ENCODE measurements around the gene SPHKAP.
"Not testable (repeated sequence)": the region's sequence is repeated elsewhere in the genome, so short reads cannot be mapped to it uniquely, and the experiment has no call there.

The SPHKAP gene, protein sequence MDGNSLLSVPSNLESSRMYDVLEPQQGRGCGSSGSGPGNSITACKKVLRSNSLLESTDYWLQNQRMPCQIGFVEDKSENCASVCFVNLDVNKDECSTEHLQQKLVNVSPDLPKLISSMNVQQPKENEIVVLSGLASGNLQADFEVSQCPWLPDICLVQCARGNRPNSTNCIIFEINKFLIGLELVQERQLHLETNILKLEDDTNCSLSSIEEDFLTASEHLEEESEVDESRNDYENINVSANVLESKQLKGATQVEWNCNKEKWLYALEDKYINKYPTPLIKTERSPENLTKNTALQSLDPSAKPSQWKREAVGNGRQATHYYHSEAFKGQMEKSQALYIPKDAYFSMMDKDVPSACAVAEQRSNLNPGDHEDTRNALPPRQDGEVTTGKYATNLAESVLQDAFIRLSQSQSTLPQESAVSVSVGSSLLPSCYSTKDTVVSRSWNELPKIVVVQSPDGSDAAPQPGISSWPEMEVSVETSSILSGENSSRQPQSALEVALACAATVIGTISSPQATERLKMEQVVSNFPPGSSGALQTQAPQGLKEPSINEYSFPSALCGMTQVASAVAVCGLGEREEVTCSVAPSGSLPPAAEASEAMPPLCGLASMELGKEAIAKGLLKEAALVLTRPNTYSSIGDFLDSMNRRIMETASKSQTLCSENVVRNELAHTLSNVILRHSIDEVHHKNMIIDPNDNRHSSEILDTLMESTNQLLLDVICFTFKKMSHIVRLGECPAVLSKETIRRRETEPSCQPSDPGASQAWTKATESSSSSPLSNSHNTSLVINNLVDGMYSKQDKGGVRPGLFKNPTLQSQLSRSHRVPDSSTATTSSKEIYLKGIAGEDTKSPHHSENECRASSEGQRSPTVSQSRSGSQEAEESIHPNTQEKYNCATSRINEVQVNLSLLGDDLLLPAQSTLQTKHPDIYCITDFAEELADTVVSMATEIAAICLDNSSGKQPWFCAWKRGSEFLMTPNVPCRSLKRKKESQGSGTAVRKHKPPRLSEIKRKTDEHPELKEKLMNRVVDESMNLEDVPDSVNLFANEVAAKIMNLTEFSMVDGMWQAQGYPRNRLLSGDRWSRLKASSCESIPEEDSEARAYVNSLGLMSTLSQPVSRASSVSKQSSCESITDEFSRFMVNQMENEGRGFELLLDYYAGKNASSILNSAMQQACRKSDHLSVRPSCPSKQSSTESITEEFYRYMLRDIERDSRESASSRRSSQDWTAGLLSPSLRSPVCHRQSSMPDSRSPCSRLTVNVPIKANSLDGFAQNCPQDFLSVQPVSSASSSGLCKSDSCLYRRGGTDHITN (N-terminal part only)

DNA sequence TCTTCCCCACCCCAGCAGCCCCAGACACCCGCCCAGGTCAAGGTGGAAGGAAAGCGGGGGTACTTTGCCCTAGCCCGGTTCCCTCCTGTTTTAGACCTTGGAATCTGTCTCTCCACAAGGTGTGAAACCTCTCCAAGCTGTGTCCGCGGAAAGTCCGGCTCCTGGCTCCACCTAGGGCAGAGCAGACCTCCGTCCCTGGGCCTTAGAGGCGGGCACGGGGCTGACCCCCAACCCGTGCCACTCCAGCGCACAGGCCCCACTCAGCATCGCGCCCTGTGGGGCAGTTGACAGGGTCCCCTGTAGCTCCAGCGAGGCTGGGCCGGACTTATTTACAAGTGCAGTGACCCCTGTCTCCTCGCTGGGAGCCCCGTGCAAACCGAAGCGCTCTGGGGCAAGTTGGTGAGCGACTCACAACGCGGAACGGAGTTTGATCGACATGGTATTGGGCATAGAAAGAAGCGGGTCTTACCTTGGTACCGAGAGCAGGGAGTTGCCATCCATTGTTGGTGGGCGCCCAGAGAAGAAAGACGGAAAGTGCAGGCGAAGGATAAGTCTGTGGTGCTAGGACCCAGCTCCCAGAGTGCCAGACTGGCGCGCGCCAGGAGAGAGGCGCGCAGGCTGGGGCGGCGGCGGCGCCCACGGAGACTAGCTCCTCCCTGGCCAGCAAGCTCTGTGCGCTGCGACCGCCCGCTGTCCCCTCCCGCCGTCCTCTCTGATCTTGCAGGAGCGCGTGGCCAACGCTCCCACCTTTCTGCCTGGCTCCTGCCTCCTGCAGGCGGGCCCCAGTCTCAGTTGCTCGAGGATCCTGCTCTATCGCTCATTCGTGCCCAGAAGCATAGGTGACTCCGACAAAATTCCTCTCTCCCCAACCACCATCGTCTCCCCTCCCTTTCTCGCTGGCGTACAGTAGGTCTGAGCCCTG lies at the start of gene SPHKAP:
Gene SPHKAP, minus strand, starts transcription at position 590 of the 922 bp plus-strand sequence. Its CDS starts 89 bp downstream, at position 501.
- DNase-seq = no peak

DNA sequence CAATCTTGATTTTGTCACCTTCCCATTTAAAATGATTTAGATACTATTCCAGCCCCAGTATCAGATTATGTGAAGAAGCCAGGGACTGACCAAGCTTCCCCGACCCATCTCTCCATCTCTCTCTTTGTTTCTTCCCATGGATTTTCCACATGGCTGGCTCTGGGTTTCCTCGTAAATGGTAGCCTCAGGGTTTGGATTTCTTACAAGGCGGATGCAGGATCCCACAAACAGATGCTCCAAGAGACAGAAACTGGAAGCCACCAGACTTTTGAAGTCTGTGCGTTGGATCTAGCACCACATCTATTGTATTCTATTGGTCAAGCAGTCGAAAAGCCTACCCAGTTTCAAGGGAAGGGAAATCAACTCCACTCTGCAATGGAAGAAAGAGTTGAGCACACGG lies 46.0 kb upstream of the SPHKAP start:
- DNase-seq = no peak

DNA sequence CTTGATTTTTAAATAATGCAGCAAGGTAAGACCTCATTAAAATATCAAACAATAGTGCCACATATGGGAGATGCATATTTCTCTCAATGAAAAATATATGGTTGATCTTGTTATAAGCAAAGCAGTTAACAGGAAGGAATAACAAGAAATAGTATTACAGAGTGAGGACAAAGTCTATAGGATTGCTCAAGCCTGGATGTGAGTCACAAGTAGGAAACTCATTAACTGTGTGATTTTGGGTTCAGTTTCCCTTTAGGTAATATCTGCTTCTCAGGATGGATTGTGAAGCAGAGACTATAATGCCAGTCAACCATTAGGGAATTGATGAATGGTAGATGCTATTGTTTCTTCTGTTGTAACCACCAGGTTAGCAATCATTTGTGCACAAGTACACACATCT lies 42.9 kb upstream of the SPHKAP start:
- DNase-seq = no peak

DNA sequence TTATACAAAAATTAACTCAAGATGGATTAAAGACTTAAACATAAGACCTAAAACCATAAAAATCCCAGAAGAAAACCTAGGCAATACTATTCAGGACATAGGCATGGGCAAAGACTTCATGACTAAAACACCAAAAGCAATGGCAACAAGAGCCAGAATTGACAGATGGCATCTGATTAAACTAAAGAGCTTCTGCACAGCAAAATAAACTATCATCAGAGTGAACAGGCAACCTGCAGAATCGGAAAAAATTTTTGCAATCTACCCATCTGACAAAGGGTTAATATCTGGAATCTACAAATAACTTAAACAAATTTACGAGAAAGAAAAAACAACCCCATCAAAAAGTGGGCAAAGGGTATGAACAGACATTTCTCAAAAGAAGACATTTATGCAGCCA lies 37.1 kb upstream of the SPHKAP start:
- DNase-seq = not testable (repeated sequence)

DNA sequence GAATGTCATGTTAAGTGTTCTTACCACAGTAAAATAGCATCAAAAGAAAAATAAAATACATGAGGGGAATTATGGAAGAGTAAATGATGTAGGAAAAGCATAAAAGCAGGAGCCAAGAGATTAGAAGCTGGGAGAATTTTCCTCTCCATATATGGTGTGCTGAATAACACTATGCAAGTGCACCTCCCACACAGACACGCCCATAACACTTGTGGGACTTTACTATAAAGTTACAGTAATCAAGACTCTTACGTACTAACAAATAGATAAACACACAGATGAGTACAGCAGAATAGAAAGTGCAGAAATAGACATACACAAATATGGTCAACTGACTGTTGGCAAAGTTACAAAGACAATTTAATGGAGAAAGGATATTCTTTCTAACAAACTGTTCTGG lies 16.0 kb upstream of the SPHKAP start:
- DNase-seq = no peak

DNA sequence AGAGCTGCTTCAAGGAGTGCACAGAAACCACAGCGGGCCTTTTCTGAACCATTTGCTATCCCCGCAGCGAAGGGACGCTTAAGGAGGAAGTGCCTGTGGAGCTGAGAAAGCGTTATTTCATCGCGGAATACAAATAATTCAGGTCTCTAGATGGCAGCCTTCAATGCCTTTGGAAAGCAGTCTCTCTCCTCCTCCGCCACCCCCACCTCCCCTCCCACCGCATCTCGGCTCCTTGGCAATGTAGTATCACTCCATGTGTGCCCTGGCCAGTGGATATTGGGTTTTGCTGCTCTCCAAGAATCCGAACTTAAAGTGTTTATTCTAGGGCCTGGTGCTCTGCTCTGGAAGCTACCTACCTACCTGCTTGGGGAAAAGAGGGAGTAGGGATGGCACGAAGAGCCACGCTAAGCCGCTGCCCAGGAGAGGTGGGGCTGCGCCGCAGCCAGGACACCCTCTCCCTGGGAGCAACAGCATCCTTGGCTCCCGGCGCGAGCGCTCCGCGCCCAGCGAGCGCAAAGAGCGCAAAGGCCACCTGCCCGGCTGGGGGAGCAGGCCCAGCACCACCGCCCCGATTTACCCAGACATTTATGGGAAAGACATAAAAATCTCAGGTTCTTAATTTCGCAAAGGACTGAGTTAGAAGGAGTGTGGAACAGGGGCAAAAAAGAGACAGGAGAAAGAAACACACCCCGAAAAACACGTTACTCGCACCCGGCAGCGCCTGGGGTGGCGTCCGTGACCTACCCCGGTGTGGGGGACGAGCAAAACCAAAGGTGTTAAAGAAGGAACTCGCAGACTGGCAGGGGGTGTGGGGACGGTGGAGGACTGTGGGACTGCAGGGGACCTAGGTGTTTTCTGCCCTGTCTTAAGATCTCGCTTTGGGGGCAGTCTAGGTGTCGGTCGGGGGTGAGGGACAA lies 1.0 kb downstream of the SPHKAP start:
- no peak for DNase-seq

DNA sequence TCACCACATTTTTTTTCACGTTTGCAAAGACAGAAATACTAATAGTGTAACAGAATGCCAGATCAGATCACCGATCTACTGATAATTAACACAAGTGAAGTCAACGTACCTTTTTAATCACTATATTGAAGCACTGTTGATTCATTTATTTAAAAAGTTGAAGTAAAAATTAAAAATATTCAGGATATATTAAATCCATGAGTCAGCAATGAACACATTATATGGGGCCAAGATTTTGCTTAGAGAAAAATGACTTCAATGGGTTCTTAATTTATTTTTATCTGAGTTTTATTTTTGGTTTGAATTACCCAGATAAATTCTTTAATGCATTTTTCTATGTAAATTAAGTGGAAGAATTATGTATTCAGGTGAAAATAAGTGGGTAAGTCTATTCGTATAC lies 14.2 kb downstream of the SPHKAP start:
- DNase-seq = no peak

DNA sequence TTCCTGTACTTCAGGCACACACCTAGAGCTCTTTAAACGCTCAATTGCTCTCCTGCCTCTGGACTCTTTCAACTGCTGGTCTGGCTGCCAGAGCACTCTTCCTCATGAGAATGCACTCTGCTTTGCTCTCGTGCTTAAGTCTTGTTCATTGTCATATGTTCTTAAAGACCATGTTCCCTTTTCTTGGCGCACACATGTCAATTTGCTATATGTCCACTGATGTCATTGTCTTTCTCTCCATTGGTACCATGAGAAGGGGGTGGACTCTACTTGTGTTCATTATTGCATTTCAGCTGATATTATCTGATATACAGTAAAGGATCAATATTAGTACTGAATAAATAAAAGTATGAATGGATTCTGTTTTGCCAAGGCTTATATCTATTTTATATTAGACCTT lies 16.8 kb downstream of the SPHKAP start:
- DNase-seq = no peak

DNA sequence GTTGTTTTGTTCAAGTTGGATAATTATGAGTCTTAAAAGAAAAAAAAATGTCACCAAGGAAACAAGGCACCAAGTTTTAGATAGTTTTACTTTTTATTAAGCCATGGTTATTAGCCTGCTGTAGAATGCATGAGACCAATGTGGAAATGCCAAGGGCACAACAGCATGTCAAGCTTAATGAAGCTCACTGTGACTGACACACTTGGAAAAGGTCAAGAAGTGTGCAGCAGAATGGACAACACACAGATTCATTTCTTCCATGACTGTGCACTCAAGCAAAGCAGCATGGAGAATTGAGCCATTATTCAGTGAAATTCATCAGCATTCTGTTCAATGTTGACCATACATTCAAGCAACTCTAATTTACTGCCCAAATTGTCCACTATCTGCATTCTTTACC lies 23.6 kb downstream of the SPHKAP start:
- DNase-seq = no peak

DNA sequence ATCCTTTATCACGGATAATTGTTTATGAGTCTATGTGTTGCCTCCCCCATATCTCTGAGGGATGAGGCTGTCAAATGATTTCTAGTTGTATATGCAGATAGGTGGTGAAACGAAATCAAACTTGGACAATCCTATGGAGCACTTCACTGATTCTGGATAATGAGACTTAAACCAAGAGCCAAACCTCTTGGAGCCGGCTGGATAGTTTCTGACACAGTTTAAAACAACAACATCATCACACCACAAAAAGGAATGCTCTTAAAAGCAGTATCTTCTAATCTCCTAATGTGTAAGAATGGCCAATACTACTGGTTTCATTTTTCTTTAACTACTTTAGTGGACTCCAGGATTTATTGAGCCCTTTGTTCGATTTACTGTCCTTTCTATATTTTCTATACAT lies 36.5 kb downstream of the SPHKAP start:
- DNase-seq = no peak

DNA sequence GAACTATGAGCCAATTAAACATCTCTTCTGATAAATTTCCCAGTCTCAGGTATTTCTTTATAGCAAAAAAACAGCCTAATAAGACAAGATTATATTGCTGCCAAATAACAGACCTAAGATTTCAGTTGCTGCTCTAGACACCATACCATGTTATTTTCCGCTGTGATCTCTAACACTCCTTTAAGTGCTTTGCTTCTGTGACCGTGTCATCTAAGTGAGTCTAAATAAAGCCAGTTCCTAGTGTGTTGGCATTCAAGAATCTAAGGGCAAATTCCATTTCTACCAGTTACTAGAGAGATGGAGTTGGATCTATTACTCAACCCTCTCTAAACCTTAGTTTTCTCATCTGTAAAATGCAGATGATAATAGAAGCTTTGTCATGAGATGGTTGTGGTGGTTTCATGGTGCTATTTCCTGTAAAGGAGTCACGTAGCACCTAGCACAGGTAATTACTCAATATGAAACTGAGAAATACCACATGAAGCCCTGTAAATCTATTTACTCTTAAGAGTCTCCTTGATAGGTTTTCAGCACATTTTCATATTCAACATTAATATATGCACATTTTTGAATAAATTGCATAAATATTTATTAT lies 40.5 kb downstream of the SPHKAP start:
- no peak for DNase-seq

DNA sequence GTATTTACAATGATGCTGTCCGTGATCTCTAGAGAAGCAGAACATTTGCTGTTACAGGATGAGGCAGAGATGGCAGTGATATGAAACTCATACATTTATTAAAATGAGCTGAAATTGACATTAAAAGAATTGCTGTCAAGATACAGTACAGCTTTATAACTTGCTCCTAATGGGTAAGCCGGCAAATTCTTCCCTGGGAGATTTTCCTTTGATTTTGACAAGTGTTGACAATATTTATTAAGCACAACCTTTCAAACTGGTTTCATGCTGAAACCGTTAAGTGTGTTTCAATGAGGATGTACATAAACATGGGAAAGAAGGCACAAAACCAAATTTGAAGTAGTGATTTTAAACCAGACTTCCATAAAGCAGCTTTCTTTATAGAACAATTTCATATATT lies 45.5 kb downstream of the SPHKAP start:
- no peak for DNase-seq

DNA sequence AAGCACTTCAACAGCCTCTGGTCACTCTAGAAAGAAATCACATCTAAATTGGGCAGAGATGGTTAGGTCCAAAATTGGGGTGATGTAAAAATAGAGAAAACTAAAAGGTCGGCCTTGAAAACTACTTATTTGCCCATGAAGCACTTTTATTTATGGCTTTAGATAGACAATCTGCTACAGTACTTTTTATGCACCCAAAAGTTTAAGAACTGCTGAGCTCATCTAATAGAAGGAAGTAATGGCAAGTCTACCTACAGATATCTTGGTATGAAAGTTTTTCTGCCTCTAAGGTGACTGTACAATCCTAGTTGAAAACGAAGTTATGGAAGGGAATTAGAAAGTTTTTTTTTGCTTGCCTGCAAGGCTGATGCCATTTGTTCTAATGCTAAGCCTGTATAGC lies 46.2 kb downstream of the SPHKAP start:
- no peak for DNase-seq

DNA sequence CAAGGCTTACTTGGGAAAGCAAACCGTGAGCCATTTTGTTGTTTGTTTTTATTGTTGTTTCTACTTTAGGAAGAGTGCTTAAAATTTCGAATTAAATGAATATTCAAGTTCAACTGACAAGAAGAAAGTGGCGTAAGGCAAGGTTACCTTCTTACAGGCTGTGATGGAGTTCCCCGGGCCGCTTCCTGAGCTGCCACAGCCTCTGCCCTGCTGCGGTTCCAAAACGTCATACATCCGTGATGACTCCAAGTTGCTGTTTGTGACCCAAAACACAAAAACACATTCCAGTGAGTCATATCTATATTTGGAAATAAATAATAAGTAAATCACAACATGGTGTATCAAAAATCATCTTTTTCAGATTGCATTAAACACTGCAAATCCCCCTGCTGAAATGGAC lies 49.7 kb downstream of the SPHKAP start:
- no peak for DNase-seq

DNA sequence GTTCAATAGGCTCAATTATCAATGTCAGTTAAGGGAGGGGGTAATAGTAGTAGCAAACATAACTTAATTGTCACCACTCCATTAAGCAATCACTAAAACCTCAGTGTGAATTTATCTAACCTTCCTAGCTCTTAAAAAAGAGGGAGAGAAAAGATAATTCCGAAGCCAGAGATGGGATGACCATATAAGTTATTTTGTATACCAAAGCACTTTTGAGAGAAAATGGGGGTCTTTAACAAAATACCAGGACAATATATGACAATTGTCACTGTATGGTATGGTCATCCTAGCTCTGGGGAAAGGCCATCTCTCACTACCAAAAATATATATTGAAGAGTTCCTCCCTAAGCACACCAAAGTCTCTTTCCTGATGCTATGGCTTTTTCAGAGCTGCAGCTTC lies 55.1 kb downstream of the SPHKAP start:
- DNase-seq = no peak

DNA sequence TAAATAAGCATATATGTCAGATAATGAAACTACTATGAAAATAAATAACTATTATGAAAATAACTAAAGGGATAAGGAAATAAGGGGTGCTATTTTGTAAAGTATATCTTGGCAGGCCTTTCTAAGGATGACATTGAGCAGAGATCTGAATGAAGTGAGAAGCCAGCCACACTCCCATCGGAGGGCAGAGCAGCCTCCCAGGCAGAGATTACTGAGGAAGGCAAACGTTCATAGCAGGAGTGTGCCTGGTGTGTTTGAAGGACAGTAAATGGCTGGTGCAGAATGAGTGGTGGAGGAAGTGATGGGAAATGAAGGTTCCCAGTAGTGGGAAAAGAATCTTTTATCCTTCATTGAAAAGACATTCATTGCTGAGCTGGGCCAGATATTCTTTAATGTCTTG lies 62.5 kb downstream of the SPHKAP start:
- DNase-seq = no peak

DNA sequence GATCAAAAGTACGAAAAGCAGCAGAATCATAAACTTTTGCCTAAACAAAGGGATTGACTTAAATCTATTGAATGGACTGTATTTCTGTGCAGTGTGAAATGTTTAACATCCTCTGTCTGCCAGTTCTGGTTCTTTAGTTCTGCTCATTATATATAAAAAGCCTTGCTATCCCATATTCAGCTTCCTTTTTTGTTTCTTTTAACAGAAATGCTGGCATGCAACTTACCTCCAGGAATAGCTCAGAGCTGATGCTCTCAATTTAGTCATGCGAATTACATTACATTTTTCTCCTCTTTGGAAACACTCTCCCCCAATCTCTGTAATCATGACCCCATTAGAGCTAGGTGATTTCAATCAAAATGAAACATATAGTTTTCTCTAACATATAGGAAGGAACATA lies 73.6 kb downstream of the SPHKAP start:
- DNase-seq = no peak

DNA sequence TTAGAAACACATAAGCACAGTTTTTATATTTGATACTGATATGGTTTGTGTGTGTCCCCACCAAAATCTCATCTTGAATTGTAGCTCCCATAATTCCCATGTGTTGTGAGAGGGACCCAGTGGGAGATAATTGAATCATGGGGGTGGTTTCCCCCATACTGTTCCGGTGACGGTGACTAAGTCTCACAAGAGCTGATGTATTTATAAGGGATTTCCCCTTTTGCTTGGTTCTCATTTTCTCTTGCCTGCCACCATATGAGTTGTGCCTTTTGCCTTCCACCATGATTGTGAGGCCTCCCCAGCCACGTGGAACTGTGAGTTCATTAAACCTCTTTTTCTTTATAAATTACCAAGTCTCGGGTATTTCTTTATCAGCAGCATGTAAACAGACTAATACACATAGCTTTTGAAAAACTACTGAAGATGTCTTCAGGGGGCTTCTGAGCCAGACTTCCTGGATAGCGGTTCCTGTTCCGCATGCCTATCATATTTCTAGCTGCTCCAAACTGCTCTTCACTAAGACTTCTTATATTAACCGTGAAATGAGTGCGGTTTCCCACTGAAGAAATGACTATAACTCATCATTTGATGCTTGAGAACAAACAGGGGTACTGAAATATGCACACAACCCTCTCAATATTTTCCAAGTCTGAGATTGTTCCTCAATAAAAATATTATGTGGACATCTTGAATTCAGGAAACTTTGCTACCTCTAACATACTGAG lies 75.8 kb downstream of the SPHKAP start:
- no peak for DNase-seq

DNA sequence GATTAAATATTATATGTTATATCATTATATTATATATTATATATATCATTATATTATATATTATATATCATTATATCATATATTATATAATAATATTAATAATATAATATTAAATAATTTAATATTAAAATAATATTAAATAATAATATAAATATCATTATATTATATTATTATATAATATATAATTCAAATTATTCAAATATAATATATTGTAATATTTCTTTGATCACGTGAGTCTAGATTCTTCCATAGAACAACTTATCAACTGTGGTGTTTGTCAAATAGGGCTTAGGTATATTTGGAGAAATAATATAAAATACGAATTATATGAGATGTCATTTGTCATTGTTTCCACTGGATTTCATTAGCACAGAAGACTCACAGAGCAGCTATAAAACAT lies 77.3 kb downstream of the SPHKAP start:
- no peak for DNase-seq

DNA sequence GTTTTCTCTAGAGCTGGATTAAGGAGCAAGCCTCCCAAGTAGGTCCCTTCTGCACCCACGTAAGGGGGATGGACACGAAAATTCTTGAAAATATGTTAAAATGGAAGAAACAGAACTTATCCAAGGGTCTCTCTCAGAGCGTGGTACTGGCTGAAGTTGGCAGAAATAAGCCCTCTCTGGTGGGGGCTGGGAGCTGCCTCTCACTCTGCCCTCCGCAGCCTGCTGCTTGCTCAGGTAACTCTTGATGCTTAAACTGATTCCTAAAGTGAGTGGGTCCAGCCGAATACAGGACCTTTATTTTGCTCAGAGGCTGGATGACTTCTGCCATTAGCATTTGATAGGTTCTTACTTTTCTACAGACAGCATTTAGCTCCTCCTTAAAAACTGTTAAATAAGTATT lies 78.1 kb downstream of the SPHKAP start:
- no peak for DNase-seq
